HepG2 (cell line): Measurements from ENCODE around the gene TNNI3. TPM values are rescaled to one million over a fixed set of nuclear protein-coding genes. Genes with fewer than 3 reads are reported as not detected.
A peak's percentile ranks its signal among the peaks of the same experiment; 100 is the strongest.

Experiments
- CBFB ChIP-seq: sonication (generic); formaldehyde crosslinking; IDR thresholded peaks from 2 replicates; pipeline ENCODE4 v1.4.0; 2020; ENCODE audit warnings: missing genetic modification reagents
- FOXP1 ChIP-seq, 2 experiments: fragments of 450-650 bp in 1 of 2; IDR thresholded peaks; 2 replicates each; pipeline ENCODE4 v1.6.1; 2017 to 2018; ENCODE audit warnings: antibody characterized with exemption in 1 of 2
- HOXA3 ChIP-seq: sonication (generic); formaldehyde crosslinking; IDR thresholded peaks from 2 replicates; pipeline ENCODE4 v1.5.0; 2020; ENCODE audit warnings: missing genetic modification reagents
- KDM5A ChIP-seq: fragments of 200-600 bp; sonication (generic); IDR thresholded peaks from 2 replicates; pipeline ENCODE4 v1.7.0; 2018; ENCODE audit warnings: antibody characterized with exemption, mild to moderate bottlenecking, low read length, borderline replicate concordance
- KMT2A ChIP-seq: sonication (generic); formaldehyde crosslinking; IDR thresholded peaks from 2 replicates; pipeline ENCODE4 v1.4.0; 2020; ENCODE audit warnings: missing genetic modification reagents
- LCORL ChIP-seq, 2 experiments: fragments of 450-650 bp in 1 of 2; sonication (generic) in 1 of 2; formaldehyde crosslinking in 1 of 2; IDR thresholded peaks; 2 replicates each; pipeline versions ENCODE4 v1.5.0 to v1.6.1; 2017 to 2020; ENCODE audit warnings: antibody characterized with exemption in 1 of 2, missing genetic modification reagents in 1 of 2
- MED1 ChIP-seq: sonication (generic); formaldehyde crosslinking; IDR thresholded peaks from 2 replicates; pipeline ENCODE4 v1.4.0; 2020; ENCODE audit warnings: missing genetic modification reagents
- NR2C2 ChIP-seq: sonication (generic); formaldehyde crosslinking; IDR thresholded peaks from 2 replicates; pipeline ENCODE4 v1.4.0; 2020; ENCODE audit warnings: missing genetic modification reagents, mild to moderate bottlenecking, moderate library complexity, borderline replicate concordance
- NR2F6 ChIP-seq, 2 experiments: IDR thresholded peaks; 2 replicates each; pipeline ENCODE4 v1.6.1; 2016; ENCODE audit warnings: antibody characterized with exemption in 1 of 2, mild to moderate bottlenecking in 1 of 2
- PHF5A ChIP-seq: IDR thresholded peaks from one replicate; pipeline ENCODE4 v1.6.1; 2018; ENCODE audit warnings: low read depth, missing genetic modification reagents; ENCODE audit not compliant: unreplicated experiment
- PPARG ChIP-seq: conservative IDR thresholded peaks from 2 replicates; pipeline ENCODE4 v1.6.1; 2016; ENCODE audit warnings: missing biosample characterization, missing genetic modification reagents
- TEAD2 ChIP-seq: sonication (generic); formaldehyde crosslinking; IDR thresholded peaks from 2 replicates; pipeline ENCODE4 v1.9.0; 2021; ENCODE audit warnings: missing genetic modification reagents
- ZFP41 ChIP-seq: sonication (generic); formaldehyde crosslinking; IDR thresholded peaks from 2 replicates; pipeline ENCODE4 v1.4.0; 2020; ENCODE audit warnings: mild to moderate bottlenecking, missing genetic modification reagents, borderline replicate concordance
- ZFP62 ChIP-seq: sonication (generic); formaldehyde crosslinking; IDR thresholded peaks from 2 replicates; pipeline ENCODE4 v1.4.0; 2020; ENCODE audit warnings: missing genetic modification reagents
- ZNF24 ChIP-seq: fragments of 450-650 bp; IDR thresholded peaks from 2 replicates; pipeline ENCODE4 v1.6.1; 2017; ENCODE audit warnings: antibody characterized with exemption, mild to moderate bottlenecking
- ZNF329 ChIP-seq: sonication (generic); formaldehyde crosslinking; IDR thresholded peaks from 2 replicates; pipeline ENCODE4 v1.9.0; 2021; ENCODE audit warnings: low read depth, mild to moderate bottlenecking, missing genetic modification reagents
- ZNF383 ChIP-seq: sonication (generic); formaldehyde crosslinking; IDR thresholded peaks from 2 replicates; pipeline ENCODE4 v1.4.0; 2020; ENCODE audit warnings: missing genetic modification reagents, mild to moderate bottlenecking, borderline replicate concordance
- ZNF614 ChIP-seq: IDR thresholded peaks from 2 replicates; pipeline ENCODE4 v1.6.1; 2018; ENCODE audit warnings: missing biosample characterization, missing genetic modification reagents, inconsistent platforms, borderline replicate concordance
- ZNF891 ChIP-seq: sonication (generic); formaldehyde crosslinking; IDR thresholded peaks from 2 replicates; pipeline ENCODE4 v1.5.0; 2020; ENCODE audit warnings: mild to moderate bottlenecking, missing genetic modification reagents
- ZSCAN21 ChIP-seq: sonication (generic); formaldehyde crosslinking; IDR thresholded peaks from 2 replicates; pipeline ENCODE4 v1.8.0; 2022; ENCODE audit warnings: mild to moderate bottlenecking, missing genetic modification reagents, moderate library complexity, borderline replicate concordance
- ZSCAN9 ChIP-seq: IDR thresholded peaks from 2 replicates; pipeline ENCODE4 v1.6.1; 2016; ENCODE audit warnings: borderline replicate concordance
- polyA plus RNA-seq, 8 experiments: library from polyadenylated mRNA; depleted of rRNA in 3 of 8; stranded (reverse) in 7 of 8; unstranded in 1 of 8; fragments of >200 nt; fragmentation: Illumina TruSeq in 4 of 8; extraction: Trizol in 4 of 8; gene quantifications; 2 replicates each; pipeline versions ENCODE4 v1.2.1 to v1.2.3, GENCODE V29; 2011 to 2016; ENCODE audit warnings: low read depth in 4 of 8, missing spikeins in 1 of 8, mixed read lengths in 1 of 8; ENCODE audit not compliant: insufficient read depth in 1 of 8
- total RNA-seq, 5 experiments: library from RNA; depleted of rRNA; stranded (reverse); fragments of >200 nt; fragmentation: Illumina TruSeq; extraction: Trizol; gene quantifications; 2 replicates each; pipeline ENCODE4 v1.2.3, GENCODE V29; 2016; ENCODE audit warnings: low read depth in 1 of 5
- TF ChIP-seq, protein P1 (sequence below): IDR thresholded peaks from 2 replicates; pipeline ENCODE4 v1.6.1; 2016
- TF ChIP-seq, protein P2 (sequence below): sonication (generic); formaldehyde crosslinking; conservative IDR thresholded peaks from 2 replicates; pipeline ENCODE4 v1.8.0; 2022; ENCODE audit warnings: missing genetic modification reagents
- TF ChIP-seq, protein P3 (sequence below): sonication (generic); formaldehyde crosslinking; conservative IDR thresholded peaks from 2 replicates; pipeline ENCODE4 v1.4.0; 2020; ENCODE audit warnings: missing genetic modification reagents

The TNNI3 gene
- total and polyA plus RNA-seq, 2 of the 13 experiments (the other 11 are each of a cell fraction or from before 2014, with no cell fraction given) = 3.5 to 3.7 TPM

DNA sequence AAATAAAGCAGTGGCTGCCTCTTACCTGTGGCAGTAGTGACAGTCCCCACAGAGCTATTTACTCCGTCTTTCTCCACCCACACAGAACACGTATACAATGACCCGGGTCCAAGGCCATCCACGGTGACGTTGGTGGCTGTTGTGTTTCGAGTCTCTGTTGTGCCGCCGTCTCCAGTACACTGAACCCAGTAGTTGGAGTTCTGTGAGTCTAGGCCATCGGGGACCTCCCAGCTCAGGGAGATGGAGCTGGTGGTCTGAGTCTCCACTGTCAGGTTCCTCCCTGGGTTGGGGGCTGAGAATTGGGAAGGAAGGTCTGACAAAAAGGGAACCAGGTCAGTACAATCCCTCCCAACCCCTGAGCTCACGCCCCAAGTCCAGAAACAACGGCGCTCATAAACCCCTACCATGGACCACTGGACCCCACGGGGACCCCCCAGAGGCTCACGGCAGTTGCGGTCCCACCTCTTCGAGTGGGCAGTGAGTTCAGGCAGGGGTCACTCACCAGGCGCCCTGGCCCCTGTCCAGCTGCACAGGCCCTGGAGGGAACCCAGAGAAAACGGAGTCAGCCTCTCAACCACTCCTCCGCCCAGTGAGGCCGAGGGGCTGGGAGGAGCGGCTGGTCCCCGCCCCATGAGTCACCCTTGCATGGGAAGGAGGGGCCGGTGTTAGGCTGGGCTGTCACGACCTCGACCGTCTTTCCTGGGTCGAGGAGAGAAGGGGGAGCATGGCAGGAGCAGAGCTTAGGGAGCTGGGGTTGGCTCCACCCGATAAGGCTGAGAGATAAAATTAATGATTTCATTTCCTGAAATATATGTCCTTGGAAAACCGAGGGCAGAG is 49.4 kb upstream of the TNNI3 start (continued):
- TF ChIP-seq PHF5A (CRISPR knock-in tag) (peak; percentile 79), PPARG (peak; percentile 45), ZFP62 (CRISPR knock-in tag) (no peak), CBFB (CRISPR knock-in tag) (no peak; the same call in 1 of the 2 replicates), ZSCAN9 (CRISPR knock-in tag) (peak; percentile 71; the same call in 1 of the 2 replicates), FOXP1 (IDR thresholded peaks at IDR 0.05) (peak; percentile 81), FOXP1 (CRISPR knock-in tag; IDR thresholded peaks at IDR 0.05) (peak; percentile 84), MED1 (CRISPR knock-in tag) (peak; percentile 82), ZNF329 (CRISPR knock-in tag) (no peak; the same call in 1 of the 2 replicates), ZNF614 (CRISPR knock-in tag) (peak; percentile 20; the same call in 1 of the 2 replicates), TEAD2 (CRISPR knock-in tag) (no peak), ZSCAN21 (CRISPR knock-in tag) (peak; percentile 59; the same call in 1 of the 2 replicates), ZNF24 (no peak), KMT2A (CRISPR knock-in tag) (no peak), NR2F6 (IDR thresholded peaks at IDR 0.05) (no peak), NR2F6 (CRISPR knock-in tag; IDR thresholded peaks at IDR 0.05) (peak; percentile 76), LCORL (IDR thresholded peaks at IDR 0.05) (no peak), LCORL (CRISPR knock-in tag; IDR thresholded peaks at IDR 0.05) (peak; percentile 50; the same call in 1 of the 2 replicates), NR2C2 (CRISPR knock-in tag) (no peak), ZNF891 (0 out of 2 replicates have a peak, but pooled peaks have one; percentile 45), ZFP41 (CRISPR knock-in tag) (no peak), ZNF383 (no peak), KDM5A (peak; percentile 50; the same call in 1 of the 2 replicates), HOXA3 (CRISPR knock-in tag) (peak; percentile 81)
- TF ChIP-seq, protein P1, sequence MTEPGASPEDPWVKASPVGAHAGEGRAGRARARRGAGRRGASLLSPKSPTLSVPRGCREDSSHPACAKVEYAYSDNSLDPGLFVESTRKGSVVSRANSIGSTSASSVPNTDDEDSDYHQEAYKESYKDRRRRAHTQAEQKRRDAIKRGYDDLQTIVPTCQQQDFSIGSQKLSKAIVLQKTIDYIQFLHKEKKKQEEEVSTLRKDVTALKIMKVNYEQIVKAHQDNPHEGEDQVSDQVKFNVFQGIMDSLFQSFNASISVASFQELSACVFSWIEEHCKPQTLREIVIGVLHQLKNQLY (CRISPR knock-in tag) = no peak
- TF ChIP-seq, protein P2, sequence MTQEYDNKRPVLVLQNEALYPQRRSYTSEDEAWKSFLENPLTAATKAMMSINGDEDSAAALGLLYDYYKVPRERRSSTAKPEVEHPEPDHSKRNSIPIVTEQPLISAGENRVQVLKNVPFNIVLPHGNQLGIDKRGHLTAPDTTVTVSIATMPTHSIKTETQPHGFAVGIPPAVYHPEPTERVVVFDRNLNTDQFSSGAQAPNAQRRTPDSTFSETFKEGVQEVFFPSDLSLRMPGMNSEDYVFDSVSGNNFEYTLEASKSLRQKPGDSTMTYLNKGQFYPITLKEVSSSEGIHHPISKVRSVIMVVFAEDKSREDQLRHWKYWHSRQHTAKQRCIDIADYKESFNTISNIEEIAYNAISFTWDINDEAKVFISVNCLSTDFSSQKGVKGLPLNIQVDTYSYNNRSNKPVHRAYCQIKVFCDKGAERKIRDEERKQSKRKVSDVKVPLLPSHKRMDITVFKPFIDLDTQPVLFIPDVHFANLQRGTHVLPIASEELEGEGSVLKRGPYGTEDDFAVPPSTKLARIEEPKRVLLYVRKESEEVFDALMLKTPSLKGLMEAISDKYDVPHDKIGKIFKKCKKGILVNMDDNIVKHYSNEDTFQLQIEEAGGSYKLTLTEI (CRISPR knock-in tag) = no peak
- TF ChIP-seq, protein P3, sequence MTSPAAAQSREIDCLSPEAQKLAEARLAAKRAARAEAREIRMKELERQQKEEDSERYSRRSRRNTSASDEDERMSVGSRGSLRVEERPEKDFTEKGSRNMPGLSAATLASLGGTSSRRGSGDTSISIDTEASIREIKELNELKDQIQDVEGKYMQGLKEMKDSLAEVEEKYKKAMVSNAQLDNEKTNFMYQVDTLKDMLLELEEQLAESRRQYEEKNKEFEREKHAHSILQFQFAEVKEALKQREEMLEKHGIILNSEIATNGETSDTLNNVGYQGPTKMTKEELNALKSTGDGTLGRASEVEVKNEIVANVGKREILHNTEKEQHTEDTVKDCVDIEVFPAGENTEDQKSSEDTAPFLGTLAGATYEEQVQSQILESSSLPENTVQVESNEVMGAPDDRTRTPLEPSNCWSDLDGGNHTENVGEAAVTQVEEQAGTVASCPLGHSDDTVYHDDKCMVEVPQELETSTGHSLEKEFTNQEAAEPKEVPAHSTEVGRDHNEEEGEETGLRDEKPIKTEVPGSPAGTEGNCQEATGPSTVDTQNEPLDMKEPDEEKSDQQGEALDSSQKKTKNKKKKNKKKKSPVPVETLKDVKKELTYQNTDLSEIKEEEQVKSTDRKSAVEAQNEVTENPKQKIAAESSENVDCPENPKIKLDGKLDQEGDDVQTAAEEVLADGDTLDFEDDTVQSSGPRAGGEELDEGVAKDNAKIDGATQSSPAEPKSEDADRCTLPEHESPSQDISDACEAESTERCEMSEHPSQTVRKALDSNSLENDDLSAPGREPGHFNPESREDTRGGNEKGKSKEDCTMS (CRISPR knock-in tag) = no peak
